SK-N-SH (cell line): ENCODE data around the gene HSPA1A.
"Not testable (repeated sequence)": the region's sequence is repeated elsewhere in the genome, so short reads cannot be mapped to it uniquely, and the experiment has no call there.

Experiments
- EP300 ChIP-seq, 2 experiments: IDR thresholded peaks; 2 replicates each; pipeline versions ENCODE4 v1.4.0 to v1.6.1; 2012; ENCODE audit warnings: borderline replicate concordance in 1 of 2, low read depth in 1 of 2, low read length in 1 of 2
- JUND ChIP-seq: IDR thresholded peaks from 2 replicates; pipeline ENCODE4 v1.4.0; 2012
- POLR2AphosphoS5 ChIP-seq: IDR thresholded peaks from 2 replicates; pipeline ENCODE4 v1.6.1; 2012; ENCODE audit warnings: low read depth, low read length
- RAD21 ChIP-seq: IDR thresholded peaks from 2 replicates; pipeline ENCODE4 v1.6.1; 2012; ENCODE audit warnings: mild to moderate bottlenecking, low read length
- RFX5 ChIP-seq: IDR thresholded peaks from 2 replicates; pipeline ENCODE4 v1.6.1; 2012; ENCODE audit warnings: mild to moderate bottlenecking, improper control_type of control experiment, low read length
- SIN3A ChIP-seq: IDR thresholded peaks from 2 replicates; pipeline ENCODE4 v1.6.1; 2012; ENCODE audit warnings: low read depth, mild to moderate bottlenecking, low read length, moderate library complexity, borderline replicate concordance
- TAF1 ChIP-seq: IDR thresholded peaks from 2 replicates; pipeline ENCODE4 v1.6.1; 2012; ENCODE audit warnings: low read depth, mild to moderate bottlenecking, low read length, moderate library complexity, borderline replicate concordance
- TF ChIP-seq, protein P1 (sequence below): fragments of 200-600 bp; sonication (generic); IDR thresholded peaks from 2 replicates; pipeline ENCODE4 v1.6.1; 2017; ENCODE audit warnings: antibody characterized with exemption, mild to moderate bottlenecking, moderate library complexity

DNA sequence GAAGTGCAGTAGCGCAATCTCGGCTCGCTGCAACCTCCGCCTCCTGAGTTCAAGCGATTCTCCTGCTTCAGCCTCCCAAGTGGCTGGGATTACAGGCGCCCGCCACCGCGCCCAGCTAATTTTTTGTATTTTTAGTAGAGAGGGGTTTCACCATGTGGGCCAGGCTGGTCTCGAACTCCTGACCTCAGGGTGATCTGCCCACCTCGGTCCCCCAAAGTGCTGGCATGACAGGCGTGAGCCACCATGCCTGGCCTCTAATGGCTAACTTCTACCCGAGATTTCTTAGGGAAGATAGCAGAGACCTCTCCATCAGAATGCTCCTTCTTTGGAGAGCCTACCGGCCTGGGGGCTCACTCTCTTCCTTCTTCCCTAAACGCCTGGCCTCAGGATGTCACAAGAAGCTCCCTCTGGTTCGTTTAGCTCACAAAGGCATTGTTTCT is 48.8 kb downstream of the HSPA1A start:
- TF ChIP-seq, protein P1, sequence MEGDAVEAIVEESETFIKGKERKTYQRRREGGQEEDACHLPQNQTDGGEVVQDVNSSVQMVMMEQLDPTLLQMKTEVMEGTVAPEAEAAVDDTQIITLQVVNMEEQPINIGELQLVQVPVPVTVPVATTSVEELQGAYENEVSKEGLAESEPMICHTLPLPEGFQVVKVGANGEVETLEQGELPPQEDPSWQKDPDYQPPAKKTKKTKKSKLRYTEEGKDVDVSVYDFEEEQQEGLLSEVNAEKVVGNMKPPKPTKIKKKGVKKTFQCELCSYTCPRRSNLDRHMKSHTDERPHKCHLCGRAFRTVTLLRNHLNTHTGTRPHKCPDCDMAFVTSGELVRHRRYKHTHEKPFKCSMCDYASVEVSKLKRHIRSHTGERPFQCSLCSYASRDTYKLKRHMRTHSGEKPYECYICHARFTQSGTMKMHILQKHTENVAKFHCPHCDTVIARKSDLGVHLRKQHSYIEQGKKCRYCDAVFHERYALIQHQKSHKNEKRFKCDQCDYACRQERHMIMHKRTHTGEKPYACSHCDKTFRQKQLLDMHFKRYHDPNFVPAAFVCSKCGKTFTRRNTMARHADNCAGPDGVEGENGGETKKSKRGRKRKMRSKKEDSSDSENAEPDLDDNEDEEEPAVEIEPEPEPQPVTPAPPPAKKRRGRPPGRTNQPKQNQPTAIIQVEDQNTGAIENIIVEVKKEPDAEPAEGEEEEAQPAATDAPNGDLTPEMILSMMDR: not testable (repeated sequence)
- TF ChIP-seq POLR2AphosphoS5; RFX5; JUND; TAF1; RAD21; EP300 (IDR thresholded peaks at IDR 0.05; ENCODE audit: borderline replicate concordance in 1 of 2, low read depth in 1 of 2, low read length in 1 of 2); SIN3A: not testable (repeated sequence)
